NCI-H446 (cell line): ENCODE results near the gene TMEM225B.
A peak's percentile ranks its signal among the peaks of the same experiment; 100 is the strongest.
"Not testable (repeated sequence)": the region's sequence is repeated elsewhere in the genome, so short reads cannot be mapped to it uniquely, and the experiment has no call there.

Experiments
- DNase-seq, 2 experiments: peaks; one replicate each; lab custom pipeline; 2025; lab: John Stamatoyannopoulos, UW

Gene TMEM225B

GRCh38 chr7:99579281-99579955 is 18.6 kb upstream of the TMEM225B start:
- no peak for DNase-seq

- DNase-seq = no peak
Measured at GRCh38 chr7:99579956-99580777, 17.9 kb upstream of the TMEM225B start.

- DNase-seq = not testable (repeated sequence)
Measured at GRCh38 chr7:99580778-99581332, 17.2 kb upstream of the TMEM225B start.

- no peak for DNase-seq
Measured at GRCh38 chr7:99588868-99589267, 9.2 kb upstream of the TMEM225B start.

GRCh38 chr7:99594948-99595745 is 2.9 kb upstream of the TMEM225B start:
- DNase-seq = no peak

GRCh38 chr7:99596408-99596955 is 1.6 kb upstream of the TMEM225B start:
- DNase-seq = no peak

- no peak for DNase-seq
Measured at GRCh38 chr7:99599836-99600235, 1.8 kb downstream of the TMEM225B start.

- DNase-seq = no peak
Measured at GRCh38 chr7:99601656-99602310, 3.7 kb downstream of the TMEM225B start.

GRCh38 chr7:99605527-99605926 is 7.5 kb downstream of the TMEM225B start:
- DNase-seq = no peak

- no peak for DNase-seq
Measured at GRCh38 chr7:99606531-99606930, 8.5 kb downstream of the TMEM225B start.

- DNase-seq = no peak
Measured at GRCh38 chr7:99607548-99607947, 9.5 kb downstream of the TMEM225B start.

GRCh38 chr7:99614495-99614894 is 16.4 kb downstream of the TMEM225B start:
- no peak for DNase-seq

GRCh38 chr7:99615989-99616358 is 17.9 kb downstream of the TMEM225B start:
- no peak for DNase-seq

- peak; percentile 75 to 91 for DNase-seq
Measured at GRCh38 chr7:99616359-99617191, 18.5 kb downstream of the TMEM225B start, which contains the start of gene ZSCAN25. Gene ZSCAN25, plus strand, starts transcription at chr7:99616946. Its CDS starts 2,661 bp downstream, at chr7:99619607.

GRCh38 chr7:99617192-99617781 is 19.2 kb downstream of the TMEM225B start:
- no peak for DNase-seq

- no peak for DNase-seq
Measured at GRCh38 chr7:99618726-99619125, 20.7 kb downstream of the TMEM225B start.

GRCh38 chr7:99619571-99620130 is 21.6 kb downstream of the TMEM225B start:
- DNase-seq = no peak

- DNase-seq = no peak
Measured at GRCh38 chr7:99621271-99621670, 23.2 kb downstream of the TMEM225B start.

GRCh38 chr7:99622596-99622995 is 24.5 kb downstream of the TMEM225B start:
- no peak for DNase-seq
